NB4 (cell line): ENCODE data around the gene ARHGAP18.

Experiments
- DNase-seq: peaks from one replicate; pipeline ENCODE4 v3.0.0; 2010; ENCODE audit warnings: low read depth
- H3K4me3 ChIP-seq: one replicate; pipeline ENCODE4 v1.5.1; 2011; ENCODE audit warnings: mild to moderate bottlenecking, low read depth, low read length, moderate library complexity
- MYC ChIP-seq: IDR thresholded peaks from 2 replicates; pipeline ENCODE4 v1.6.1; 2011; ENCODE audit warnings: low read depth, low read length
- POLR2A ChIP-seq: IDR thresholded peaks from 2 replicates; pipeline ENCODE4 v1.6.1; 2011; ENCODE audit warnings: mild to moderate bottlenecking; ENCODE audit not compliant: insufficient read length; ENCODE audit errors: extremely low read depth
- TF ChIP-seq, protein P1 (sequence below): IDR thresholded peaks from one replicate; pipeline ENCODE4 v1.5.1; 2012; ENCODE audit warnings: low read depth, low read length
- TF ChIP-seq, protein P2 (sequence below): IDR thresholded peaks from 2 replicates; pipeline ENCODE4 v1.6.1; 2011; ENCODE audit warnings: low read depth, low read length

The ARHGAP18 gene

DNA sequence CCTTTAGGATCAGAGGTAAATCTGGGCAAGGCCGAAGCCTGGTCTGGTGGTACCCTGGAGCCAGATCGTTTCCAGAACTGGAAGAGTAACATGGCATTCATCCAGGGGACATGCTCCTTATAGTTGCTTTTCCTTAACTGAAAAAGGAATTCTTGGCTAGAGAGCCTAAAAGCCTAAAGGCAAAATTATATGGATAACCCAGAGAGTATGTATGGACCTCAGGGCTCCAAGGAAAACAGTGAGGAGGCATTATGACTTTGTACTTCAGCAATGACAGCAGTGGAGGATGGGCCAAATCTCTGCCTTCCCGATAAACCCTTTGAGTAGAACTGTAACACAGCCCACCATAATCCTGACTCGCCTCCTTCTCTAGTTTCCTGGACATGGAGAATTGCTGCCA is 29.3 kb downstream of the ARHGAP18 start:
- no peak overlapping the region for H3K4me3 ChIP-seq
- no peak for DNase-seq
- TF ChIP-seq POLR2A (no peak), MYC (no peak)
- TF ChIP-seq, protein P1, sequence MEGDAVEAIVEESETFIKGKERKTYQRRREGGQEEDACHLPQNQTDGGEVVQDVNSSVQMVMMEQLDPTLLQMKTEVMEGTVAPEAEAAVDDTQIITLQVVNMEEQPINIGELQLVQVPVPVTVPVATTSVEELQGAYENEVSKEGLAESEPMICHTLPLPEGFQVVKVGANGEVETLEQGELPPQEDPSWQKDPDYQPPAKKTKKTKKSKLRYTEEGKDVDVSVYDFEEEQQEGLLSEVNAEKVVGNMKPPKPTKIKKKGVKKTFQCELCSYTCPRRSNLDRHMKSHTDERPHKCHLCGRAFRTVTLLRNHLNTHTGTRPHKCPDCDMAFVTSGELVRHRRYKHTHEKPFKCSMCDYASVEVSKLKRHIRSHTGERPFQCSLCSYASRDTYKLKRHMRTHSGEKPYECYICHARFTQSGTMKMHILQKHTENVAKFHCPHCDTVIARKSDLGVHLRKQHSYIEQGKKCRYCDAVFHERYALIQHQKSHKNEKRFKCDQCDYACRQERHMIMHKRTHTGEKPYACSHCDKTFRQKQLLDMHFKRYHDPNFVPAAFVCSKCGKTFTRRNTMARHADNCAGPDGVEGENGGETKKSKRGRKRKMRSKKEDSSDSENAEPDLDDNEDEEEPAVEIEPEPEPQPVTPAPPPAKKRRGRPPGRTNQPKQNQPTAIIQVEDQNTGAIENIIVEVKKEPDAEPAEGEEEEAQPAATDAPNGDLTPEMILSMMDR: no peak
- TF ChIP-seq, protein P2, sequence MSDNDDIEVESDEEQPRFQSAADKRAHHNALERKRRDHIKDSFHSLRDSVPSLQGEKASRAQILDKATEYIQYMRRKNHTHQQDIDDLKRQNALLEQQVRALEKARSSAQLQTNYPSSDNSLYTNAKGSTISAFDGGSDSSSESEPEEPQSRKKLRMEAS: no peak

DNA sequence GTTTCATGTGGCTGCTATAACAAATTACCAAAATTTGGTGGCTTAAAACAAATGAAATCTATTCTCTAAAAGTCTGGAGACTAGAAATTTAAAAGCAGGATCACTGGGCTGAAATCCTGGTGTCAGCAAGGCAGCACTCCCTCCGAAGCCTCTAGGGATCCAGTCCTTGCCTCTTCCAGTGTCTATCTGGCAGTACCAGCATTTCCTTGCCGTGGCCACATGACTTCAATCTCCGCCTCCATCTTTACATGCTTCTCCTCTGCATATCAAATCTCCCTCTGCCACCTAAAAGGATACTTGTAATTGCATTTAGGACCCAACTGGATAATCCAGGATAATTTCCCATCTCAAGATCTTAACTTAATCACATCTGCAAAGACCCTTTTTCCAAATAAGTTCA is 30.2 kb downstream of the ARHGAP18 start:
- TF ChIP-seq POLR2A: no peak
- no peak for TF ChIP-seq MYC
- TF ChIP-seq, protein P1: no peak
- TF ChIP-seq, protein P2: no peak
- H3K4me3 ChIP-seq: no peak overlapping the region

DNA sequence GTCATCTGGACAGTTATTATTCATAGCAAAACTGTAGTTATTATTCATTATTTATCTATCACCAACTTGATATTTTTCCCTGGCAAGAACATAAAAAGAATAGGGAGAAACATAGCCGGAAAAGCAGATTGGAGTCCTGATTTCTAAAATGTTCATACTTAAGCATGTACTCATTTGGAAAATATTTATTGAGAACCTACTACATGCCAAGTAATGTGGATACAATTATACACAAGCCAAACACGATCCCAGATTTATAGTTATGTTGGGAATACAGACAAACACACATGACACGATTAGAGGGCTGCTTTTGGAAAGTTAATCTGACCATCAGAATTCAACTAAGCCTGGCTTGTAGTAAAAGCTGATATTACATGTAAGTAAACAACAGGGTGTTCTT is 30.7 kb downstream of the ARHGAP18 start:
- TF ChIP-seq MYC (no peak), POLR2A (no peak)
- TF ChIP-seq, protein P2: no peak
- TF ChIP-seq, protein P1: no peak
- DNase-seq: no peak
- no peak overlapping the region for H3K4me3 ChIP-seq

More for the DNA sequence above, 30.2 kb downstream of the ARHGAP18 start:
- DNase-seq: no peak

DNA sequence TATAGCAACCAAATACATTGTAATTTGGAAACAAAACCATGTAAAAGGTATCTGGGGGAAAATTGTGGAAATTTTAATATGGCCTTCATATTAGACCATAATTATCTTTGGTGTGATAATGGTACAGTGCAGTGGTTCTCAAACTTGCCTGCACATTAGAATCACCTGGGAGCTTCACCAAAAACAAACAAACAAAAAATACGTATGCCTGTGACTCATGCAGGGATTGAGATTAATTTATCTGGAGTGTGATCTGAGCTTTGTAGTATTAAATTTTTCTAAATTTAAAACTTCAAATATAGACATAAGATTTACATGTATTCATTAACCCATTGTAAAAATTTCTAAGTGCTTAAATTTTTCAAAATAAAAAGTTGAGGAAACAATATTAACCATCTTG is 31.5 kb downstream of the ARHGAP18 start:
- DNase-seq: no peak

DNA sequence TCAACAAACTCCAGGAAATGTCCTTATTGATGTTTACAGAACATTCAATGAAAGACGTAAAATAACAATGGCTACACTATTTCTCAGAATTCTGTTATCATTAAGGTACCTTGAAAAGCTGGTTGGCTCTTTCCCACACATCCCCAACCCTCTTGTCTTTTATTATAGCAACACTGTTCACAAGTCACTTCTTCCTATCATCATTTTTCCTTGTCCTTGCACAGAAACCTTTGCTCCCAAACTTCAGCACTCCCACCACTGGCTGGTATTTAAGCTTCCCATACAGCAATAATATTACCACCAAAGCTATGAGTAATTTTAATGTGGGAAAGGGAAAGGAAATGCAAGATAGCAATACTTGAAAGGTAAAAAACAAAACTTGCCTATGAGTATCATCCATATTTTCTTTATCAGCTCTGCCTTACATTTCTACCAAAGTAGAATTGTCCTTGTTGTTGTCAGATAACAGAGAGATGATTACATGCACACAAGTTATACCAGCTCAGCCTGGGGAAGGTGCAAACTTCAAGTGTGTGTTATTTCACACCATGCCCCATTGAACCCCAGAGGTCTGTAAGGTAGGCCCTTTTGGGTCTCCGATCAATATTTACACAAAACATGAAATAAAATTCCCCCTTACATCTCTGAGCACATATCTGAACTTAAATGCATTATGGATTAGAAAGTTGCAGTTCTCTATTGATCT is 32.2 kb downstream of the ARHGAP18 start:
- no peak overlapping the region for H3K4me3 ChIP-seq
- no peak for TF ChIP-seq MYC
- TF ChIP-seq, protein P2: no peak
- no peak for TF ChIP-seq POLR2A
- TF ChIP-seq, protein P1: no peak
- no peak for DNase-seq

More for the DNA sequence above, 31.5 kb downstream of the ARHGAP18 start:
- TF ChIP-seq MYC (no peak), POLR2A (no peak)
- TF ChIP-seq, protein P2: no peak
- TF ChIP-seq, protein P1: no peak
- H3K4me3 ChIP-seq: no peak overlapping the region
